ENCODE results near the gene SEMG2. TPM values are rescaled to one million over a fixed set of nuclear protein-coding genes. Genes with fewer than 3 reads are reported as not detected.

The SEMG2 gene
- total RNA-seq, 1 donor from 2014 or later = not detected

DNA sequence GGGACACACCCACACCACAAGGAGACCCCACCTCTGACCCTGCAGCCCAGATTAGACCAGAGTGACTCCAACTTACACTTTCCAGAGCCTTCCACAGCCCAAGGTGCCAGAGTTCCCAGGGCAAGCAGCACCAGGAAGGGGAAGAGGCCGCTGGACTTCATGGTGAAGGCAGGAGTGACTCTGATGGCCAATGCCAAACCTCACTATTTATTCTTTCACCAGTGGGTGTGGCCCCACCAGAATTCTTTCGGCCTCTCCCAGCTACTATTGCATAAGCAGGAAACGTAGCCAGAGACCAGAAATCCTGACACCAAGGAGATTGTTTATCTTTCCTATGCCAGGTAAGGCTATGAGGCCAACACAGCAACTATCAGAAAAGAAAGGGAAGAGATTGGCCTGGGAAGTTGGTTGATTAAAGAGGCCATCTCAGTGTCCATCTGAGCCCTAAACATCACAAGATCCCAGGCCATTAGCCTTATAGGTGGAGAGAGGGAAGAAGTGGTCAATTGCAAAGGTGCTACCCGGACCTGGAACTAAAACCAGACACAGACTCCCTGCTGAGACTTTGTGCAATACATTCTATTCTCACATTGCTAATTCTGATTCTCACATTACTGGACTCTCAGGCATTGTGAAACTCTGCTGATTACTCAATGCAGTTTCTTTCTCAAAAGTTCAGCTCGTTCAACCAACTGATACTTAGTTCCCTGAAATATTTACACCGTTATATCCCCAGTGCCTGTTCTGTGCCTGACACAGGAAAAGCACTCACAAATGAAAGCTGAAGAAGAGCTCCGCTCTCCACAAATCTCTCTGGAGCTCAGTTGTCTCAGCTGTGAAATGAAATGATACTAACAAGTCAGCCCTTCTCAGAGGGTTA lies 33.5 kb downstream of the SEMG2 start, which contains the start of gene SLPI:
Gene SLPI (minus strand): TSS at position 182 of the 880 bp plus-strand sequence. CDS start 21 bp downstream, at position 161.
- POLR2A ChIA-PET = no interaction called here
- CTCF ChIA-PET = no interaction called here
- Mint-ChIP-seq H3K27me3 (peaks cover 54% of the 10 kb centered on the region), H3K9me3 (no peaks in the 10 kb centered on the region), H3K4me1 (no peaks in the 10 kb centered on the region), H3K27ac (no peak within 1 kb of the TSS), H3K36me3 (ENCODE audit: low read depth) (no peaks in the 10 kb centered on the region), H3K4me3 (no peak within 1 kb of the TSS)
- no peak for ATAC-seq (ENCODE audit: low read depth)
- DNase-seq = no peak
- TF ChIP-seq, protein P1, sequence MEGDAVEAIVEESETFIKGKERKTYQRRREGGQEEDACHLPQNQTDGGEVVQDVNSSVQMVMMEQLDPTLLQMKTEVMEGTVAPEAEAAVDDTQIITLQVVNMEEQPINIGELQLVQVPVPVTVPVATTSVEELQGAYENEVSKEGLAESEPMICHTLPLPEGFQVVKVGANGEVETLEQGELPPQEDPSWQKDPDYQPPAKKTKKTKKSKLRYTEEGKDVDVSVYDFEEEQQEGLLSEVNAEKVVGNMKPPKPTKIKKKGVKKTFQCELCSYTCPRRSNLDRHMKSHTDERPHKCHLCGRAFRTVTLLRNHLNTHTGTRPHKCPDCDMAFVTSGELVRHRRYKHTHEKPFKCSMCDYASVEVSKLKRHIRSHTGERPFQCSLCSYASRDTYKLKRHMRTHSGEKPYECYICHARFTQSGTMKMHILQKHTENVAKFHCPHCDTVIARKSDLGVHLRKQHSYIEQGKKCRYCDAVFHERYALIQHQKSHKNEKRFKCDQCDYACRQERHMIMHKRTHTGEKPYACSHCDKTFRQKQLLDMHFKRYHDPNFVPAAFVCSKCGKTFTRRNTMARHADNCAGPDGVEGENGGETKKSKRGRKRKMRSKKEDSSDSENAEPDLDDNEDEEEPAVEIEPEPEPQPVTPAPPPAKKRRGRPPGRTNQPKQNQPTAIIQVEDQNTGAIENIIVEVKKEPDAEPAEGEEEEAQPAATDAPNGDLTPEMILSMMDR (IDR thresholded peaks at IDR 0.05) = no peak
- intact Hi-C loops (cut with micrococcal nuclease) = no loop called here

DNA sequence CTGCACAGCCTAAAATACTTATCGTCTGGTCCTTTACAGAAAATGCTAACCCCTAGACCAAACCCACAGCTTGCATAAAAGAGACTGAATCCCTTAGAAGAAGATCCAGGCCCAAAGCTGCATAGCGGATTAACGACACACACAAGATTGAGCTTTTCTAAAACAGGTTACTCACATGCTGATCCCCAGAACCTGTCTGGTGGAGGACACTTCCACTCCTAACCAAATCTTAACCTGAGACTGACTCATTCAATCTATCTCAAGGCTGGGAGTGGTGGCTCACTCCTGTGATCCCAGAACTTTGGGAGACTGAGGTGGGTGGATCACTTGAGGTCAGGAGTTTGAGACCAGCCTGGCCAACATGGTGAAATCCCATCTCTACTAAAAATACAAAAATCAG lies 36.0 kb downstream of the SEMG2 start:
- no peak overlapping the region for H3K27ac Mint-ChIP-seq
- peaks cover 42% of the 10 kb centered on the region for H3K27me3 Mint-ChIP-seq
- ChIA-PET CTCF (no interaction called here), POLR2A (no interaction called here)
- TF ChIP-seq, protein P1 (IDR thresholded peaks at IDR 0.05) = no peak
- intact Hi-C loops (cut with micrococcal nuclease) = no loop called here
- H3K4me3 Mint-ChIP-seq = no peak overlapping the region
- ATAC-seq (ENCODE audit: low read depth) = no peak
- H3K4me1 Mint-ChIP-seq = no peaks in the 10 kb centered on the region
- DNase-seq = no peak
- H3K36me3 Mint-ChIP-seq (ENCODE audit: low read depth) = no peaks in the 10 kb centered on the region
- H3K9me3 Mint-ChIP-seq = no peaks in the 10 kb centered on the region

DNA sequence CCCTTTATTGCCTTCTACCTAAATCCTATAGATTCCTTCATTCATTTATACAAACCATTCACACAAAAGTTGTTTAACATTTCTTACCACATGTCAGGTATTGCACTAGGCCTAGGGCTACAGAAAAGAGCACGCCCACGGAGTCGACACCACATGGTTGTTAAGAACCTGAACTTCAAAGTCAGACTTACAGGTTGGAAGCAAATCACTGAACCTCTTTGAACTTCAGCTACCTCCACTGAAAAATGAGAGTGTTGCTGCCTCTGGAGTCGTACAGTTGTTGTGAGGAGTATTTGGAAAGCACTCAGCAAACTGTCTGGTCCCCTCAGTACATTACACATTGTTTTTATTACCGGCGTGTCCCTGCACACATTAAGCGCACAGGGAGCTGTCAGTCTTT lies 36.5 kb downstream of the SEMG2 start:
- Mint-ChIP-seq H3K4me3 (no peak overlapping the region), H3K36me3 (ENCODE audit: low read depth) (no peaks in the 10 kb centered on the region), H3K4me1 (no peaks in the 10 kb centered on the region), H3K9me3 (no peaks in the 10 kb centered on the region), H3K27me3 (peaks cover 40% of the 10 kb centered on the region), H3K27ac (no peak overlapping the region)
- ChIA-PET CTCF (interaction anchor here (0.6 kb wide), 1 partner anchor 827 kb away, joined by 3 read pairs; no protein-coding TSS in a partner anchor), POLR2A (no interaction called here)
- no peak for DNase-seq
- no peak for ATAC-seq (ENCODE audit: low read depth)
- intact Hi-C loops (cut with micrococcal nuclease) = no loop called here
- TF ChIP-seq, protein P1 (IDR thresholded peaks at IDR 0.05) = no peak

DNA sequence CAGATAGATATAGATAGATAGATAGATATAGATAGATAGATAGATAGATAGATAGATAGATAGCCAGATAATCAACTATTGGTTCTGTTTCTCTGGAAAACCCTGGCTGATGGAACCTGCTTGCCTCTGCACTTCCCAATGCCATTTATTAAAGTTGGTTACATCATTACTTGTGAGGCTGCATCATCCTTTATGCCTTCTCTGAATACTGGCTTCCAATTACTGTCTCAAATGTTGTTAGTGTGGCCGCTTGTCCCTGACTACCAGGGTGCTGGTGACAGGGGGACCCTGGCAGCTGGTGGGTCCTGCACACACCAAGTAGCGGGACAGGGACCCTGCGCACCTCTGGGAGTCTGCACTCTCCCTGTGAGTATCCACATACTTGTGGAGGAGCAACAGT lies 37.1 kb downstream of the SEMG2 start:
- peaks cover 36% of the 10 kb centered on the region for H3K27me3 Mint-ChIP-seq

DNA sequence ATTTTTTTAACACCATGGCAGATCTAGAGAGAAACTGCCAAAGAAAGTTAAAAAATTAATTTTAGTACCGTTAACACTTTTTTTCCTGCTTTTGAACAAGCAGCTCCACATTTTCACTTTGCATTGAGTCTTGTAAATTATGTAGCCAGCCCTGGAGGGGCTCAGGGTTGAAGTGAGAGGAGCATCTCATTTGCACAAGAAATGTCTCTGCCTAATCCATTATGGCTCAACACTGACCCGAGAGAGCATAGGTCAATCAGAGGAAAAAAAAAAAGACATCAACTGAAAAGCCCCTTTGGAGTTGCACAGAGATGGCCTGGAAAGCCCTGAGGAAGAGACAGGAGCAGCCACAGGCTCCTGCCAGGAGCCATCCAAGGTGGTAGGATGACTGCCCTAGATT lies 37.5 kb downstream of the SEMG2 start:
- Mint-ChIP-seq H3K9me3 (no peaks in the 10 kb centered on the region), H3K4me3 (no peak overlapping the region), H3K4me1 (no peaks in the 10 kb centered on the region), H3K27me3 (peaks cover 32% of the 10 kb centered on the region), H3K27ac (no peak overlapping the region), H3K36me3 (ENCODE audit: low read depth) (no peaks in the 10 kb centered on the region)
- CTCF ChIA-PET = no interaction called here
- intact Hi-C loops (cut with micrococcal nuclease) = no loop called here
- TF ChIP-seq, protein P1 (IDR thresholded peaks at IDR 0.05) = no peak
- ATAC-seq (ENCODE audit: low read depth) (no peak), DNase-seq (no peak)
- POLR2A ChIA-PET = no interaction called here

More for the DNA sequence above, 37.1 kb downstream of the SEMG2 start:
- Mint-ChIP-seq H3K4me3 (no peak overlapping the region), H3K9me3 (no peaks in the 10 kb centered on the region), H3K36me3 (ENCODE audit: low read depth) (no peaks in the 10 kb centered on the region), H3K4me1 (no peaks in the 10 kb centered on the region), H3K27ac (no peak overlapping the region)
- ChIA-PET CTCF (no interaction called here), POLR2A (no interaction called here)
- intact Hi-C loops (cut with micrococcal nuclease) = no loop called here
- TF ChIP-seq, protein P1 (IDR thresholded peaks at IDR 0.05) = no peak
- DNase-seq (no peak), ATAC-seq (ENCODE audit: low read depth) (no peak)
